GM12874 (cell line): ENCODE data around the gene TRMT112.

Source experiments
- CTCF ChIP-seq: IDR thresholded peaks from 2 replicates; pipeline ENCODE4 v1.5.1; 2011; ENCODE audit warnings: low read depth, mild to moderate bottlenecking, control low read depth, low read length, moderate library complexity; ENCODE audit not compliant: insufficient read depth

TRMT112 gene

GRCh38 chr11:64275031-64275800 lies 42.1 kb downstream of the TRMT112 start:
- TF ChIP-seq CTCF = no peak

GRCh38 chr11:64269540-64270220 lies 47.7 kb downstream of the TRMT112 start:
- TF ChIP-seq CTCF = 0 out of 2 replicates have a peak, but pooled peaks have one; percentile 0

- TF ChIP-seq CTCF = no peak
Observed at GRCh38 chr11:64268893-64269539, 48.3 kb downstream of the TRMT112 start.

GRCh38 chr11:64268025-64268892 lies 49.1 kb downstream of the TRMT112 start:
- no peak for TF ChIP-seq CTCF

- no peak for TF ChIP-seq CTCF
Observed at GRCh38 chr11:64267207-64267945, 50.0 kb downstream of the TRMT112 start.
